ENCODE data around the gene CRACR2B.

- TF ChIP-seq, protein P1, sequence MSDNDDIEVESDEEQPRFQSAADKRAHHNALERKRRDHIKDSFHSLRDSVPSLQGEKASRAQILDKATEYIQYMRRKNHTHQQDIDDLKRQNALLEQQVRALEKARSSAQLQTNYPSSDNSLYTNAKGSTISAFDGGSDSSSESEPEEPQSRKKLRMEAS (IDR thresholded peaks at IDR 0.05; ENCODE audit: low read depth, low read length): no peak
- TF ChIP-seq TAF1 (IDR thresholded peaks at IDR 0.05; ENCODE audit: borderline replicate concordance, low read depth, low read length) (no peak), CTCF (IDR thresholded peaks at IDR 0.05 in 2 of 3, conservative IDR thresholded peaks at IDR 0.05 in 1 of 3; ENCODE audit: control insufficient read depth in 2 of 3, extremely low read depth in 1 of 3, insufficient read depth in 1 of 3, low read depth in 3 of 3, low read length in 3 of 3) (no peak), HDAC2 (IDR thresholded peaks at IDR 0.05) (no peak)
Observed at GRCh38 chr11:868394-868793, 40.7 kb downstream of the CRACR2B start.
